MM.1S (cell line): Measurements from ENCODE around the gene ACOD1.
"Not testable (repeated sequence)": the region's sequence is repeated elsewhere in the genome, so short reads cannot be mapped to it uniquely, and the experiment has no call there.

Source experiments
- DNase-seq: peaks from one replicate; pipeline ENCODE4 v3.0.0-alpha.2; 2015
- H2AFZ ChIP-seq: fragments of 300-600 bp; sonication (generic); 2 replicates; pipeline ENCODE4 v1.6.0; 2016; ENCODE audit warnings: antibody characterized with exemption, low read length
- H3F3A ChIP-seq: fragments of 300-600 bp; sonication (generic); 2 replicates; pipeline ENCODE4 v1.6.1; 2016; ENCODE audit warnings: mild to moderate bottlenecking, antibody characterized with exemption, low read length, moderate library complexity, mixed read lengths; ENCODE audit not compliant: insufficient read depth
- H3K27ac ChIP-seq: fragments of 300-600 bp; sonication (generic); 2 replicates; pipeline ENCODE4 v1.5.1; 2016; ENCODE audit warnings: mild to moderate bottlenecking, low read length
- H3K27me3 ChIP-seq: fragments of 300-600 bp; sonication (generic); replicated peaks from 2 replicates; pipeline ENCODE4 v1.6.0; 2016; ENCODE audit warnings: low read length; ENCODE audit not compliant: insufficient read depth
- H3K36me3 ChIP-seq: fragments of 300-600 bp; sonication (generic); replicated peaks from 2 replicates; pipeline ENCODE4 v1.6.1; 2016; ENCODE audit warnings: mild to moderate bottlenecking, low read length, mixed read lengths; ENCODE audit not compliant: insufficient read depth
- H3K4me1 ChIP-seq: fragments of 300-600 bp; sonication (generic); 2 replicates; pipeline ENCODE4 v1.6.1; 2016; ENCODE audit warnings: low read length, mixed read lengths
- H3K4me2 ChIP-seq: fragments of 300-600 bp; sonication (generic); 2 replicates; pipeline ENCODE4 v1.6.0; 2016; ENCODE audit warnings: low read depth, low read length
- H3K4me3 ChIP-seq: fragments of 300-600 bp; sonication (generic); 2 replicates; pipeline ENCODE4 v1.5.1; 2016; ENCODE audit warnings: low read length, mixed read lengths
- H3K79me2 ChIP-seq: fragments of 300-600 bp; sonication (generic); 2 replicates; pipeline ENCODE4 v1.6.1; 2016; ENCODE audit warnings: mixed run types, low read length, mixed read lengths
- H3K9ac ChIP-seq: fragments of 300-600 bp; sonication (generic); 2 replicates; pipeline ENCODE4 v1.6.1; 2016; ENCODE audit warnings: low read length, mixed read lengths
- H3K9me2 ChIP-seq: fragments of 300-600 bp; sonication (generic); replicated peaks from 2 replicates; pipeline ENCODE4 v1.6.1; 2016; ENCODE audit warnings: mild to moderate bottlenecking, low read length, mixed read lengths; ENCODE audit not compliant: insufficient read depth
- H3K9me3 ChIP-seq: fragments of 300-600 bp; sonication (generic); replicated peaks from 2 replicates; pipeline ENCODE4 v1.6.1; 2016; ENCODE audit warnings: mild to moderate bottlenecking, low read length, mixed read lengths; ENCODE audit not compliant: insufficient read depth
- H4K20me1 ChIP-seq: fragments of 300-600 bp; sonication (generic); 2 replicates; pipeline ENCODE4 v1.6.1; 2016; ENCODE audit warnings: mild to moderate bottlenecking, low read length, moderate library complexity, mixed read lengths; ENCODE audit not compliant: insufficient read depth
- CTCF ChIP-seq: fragments of 300-600 bp; sonication (generic); IDR thresholded peaks from 2 replicates; pipeline ENCODE4 v1.5.1; 2016; ENCODE audit warnings: antibody characterized with exemption, low read length, mixed read lengths
- EZH2 ChIP-seq: fragments of 300-600 bp; sonication (generic); optimal IDR thresholded peaks from 2 replicates; pipeline ENCODE3; 2017; ENCODE audit warnings: low read depth, mild to moderate bottlenecking, antibody characterized with exemption, low read length, mixed read lengths
- EZH2phosphoT487 ChIP-seq: fragments of 300-600 bp; sonication (generic); IDR thresholded peaks from 2 replicates; pipeline ENCODE4 v1.6.1; 2018; ENCODE audit warnings: antibody characterized with exemption, low read length

ACOD1 gene

GRCh38 chr13:76958841-76959432, 10.6 kb downstream of the ACOD1 start:
- Histone ChIP-seq H3K4me3 (no peak overlapping the region), H3K36me3 (no peaks in the 10 kb centered on the region), H3K27ac (no peak overlapping the region), H3K4me2 (no peak overlapping the region), H3K9ac (no peak overlapping the region), H3K79me2 (no peaks in the 10 kb centered on the region), H3K9me3 (no peaks in the 10 kb centered on the region), H3K9me2 (no peaks in the 10 kb centered on the region), H3K4me1 (no peaks in the 10 kb centered on the region), H3F3A (no peaks in the 10 kb centered on the region), H4K20me1 (no peaks in the 10 kb centered on the region), H2AFZ (no peak overlapping the region), H3K27me3 (no peaks in the 10 kb centered on the region)
- no peak for DNase-seq
- TF ChIP-seq EZH2phosphoT487 (no peak), CTCF (no peak), EZH2 (no peak)

DNA sequence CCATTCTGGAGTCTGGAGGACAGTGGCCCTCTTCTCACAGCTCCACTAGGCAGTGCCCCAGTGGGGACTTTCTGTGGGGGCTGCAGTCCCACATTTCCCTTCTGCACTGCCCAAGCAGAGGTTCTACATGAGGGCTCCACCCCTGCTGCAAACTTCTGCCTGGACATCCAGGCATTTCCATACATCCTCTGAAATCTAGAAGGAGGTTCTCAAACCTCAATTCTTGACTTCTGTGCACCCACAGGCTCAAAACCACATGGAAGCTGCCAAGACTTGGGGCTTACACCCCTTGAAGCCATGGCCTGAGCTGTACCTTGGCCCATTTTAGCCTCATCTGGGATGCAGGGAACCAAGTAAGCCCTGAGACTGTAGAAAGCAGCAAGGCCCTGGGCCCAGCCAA, 11.4 kb downstream of the ACOD1 start:
- H3K36me3 ChIP-seq, H2AFZ ChIP-seq, H3K4me1 ChIP-seq, H3K4me2 ChIP-seq, H3K79me2 ChIP-seq, H3K9me3 ChIP-seq, H3K27ac ChIP-seq, H3K4me3 ChIP-seq, H4K20me1 ChIP-seq, H3K9ac ChIP-seq, H3F3A ChIP-seq, H3K27me3 ChIP-seq, H3K9me2 ChIP-seq, DNase-seq: not testable (repeated sequence)

- Histone ChIP-seq H3K4me2 (no peak overlapping the region), H3K79me2 (no peaks in the 10 kb centered on the region), H3K36me3 (no peaks in the 10 kb centered on the region), H3K27me3 (no peaks in the 10 kb centered on the region), H4K20me1 (no peaks in the 10 kb centered on the region), H3K4me1 (no peaks in the 10 kb centered on the region), H2AFZ (no peak overlapping the region), H3K27ac (no peak overlapping the region), H3K9ac (no peak overlapping the region), H3K4me3 (no peak overlapping the region), H3K9me2 (no peaks in the 10 kb centered on the region), H3F3A (no peaks in the 10 kb centered on the region), H3K9me3 (no peaks in the 10 kb centered on the region)
- no peak for TF ChIP-seq EZH2phosphoT487
- TF ChIP-seq CTCF, result no peak
- no peak for DNase-seq
Measured at GRCh38 chr13:76965759-76966421, 17.6 kb downstream of the ACOD1 start.

- no peaks in the 10 kb centered on the region for H3K9me2 ChIP-seq
- H3K4me1 ChIP-seq, result no peaks in the 10 kb centered on the region
- H3F3A ChIP-seq, result no peaks in the 10 kb centered on the region
- H2AFZ ChIP-seq, result no peak overlapping the region
- no peak overlapping the region for H3K27ac ChIP-seq
- no peaks in the 10 kb centered on the region for H3K79me2 ChIP-seq
- no peak overlapping the region for H3K4me3 ChIP-seq
- no peaks in the 10 kb centered on the region for H3K9me3 ChIP-seq
- H3K9ac ChIP-seq, result no peak overlapping the region
- H3K4me2 ChIP-seq, result no peak overlapping the region
- no peaks in the 10 kb centered on the region for H4K20me1 ChIP-seq
- TF ChIP-seq EZH2phosphoT487, result no peak
- TF ChIP-seq EZH2, result no peak
- no peak for TF ChIP-seq CTCF
- H3K36me3 ChIP-seq, result no peaks in the 10 kb centered on the region
- no peak for DNase-seq
- no peaks in the 10 kb centered on the region for H3K27me3 ChIP-seq
Measured at GRCh38 chr13:76967031-76967430, 18.7 kb downstream of the ACOD1 start.
